ENCODE data around the gene ABCB8.

ABCB8 gene

GRCh38 chr7:151028131-151028947, at the start of gene ABCB8:
TSS of gene ABCB8 (plus strand) at chr7:151028450. CDS start at chr7:151028516, 66 bp downstream.
- peak; percentile 97 for DNase-seq (ENCODE audit: low read depth in 2 of 2)

- no peak for DNase-seq (ENCODE audit: low read depth in 2 of 2)
These were observed 48.4 kb upstream of the ABCB8 start for GRCh38 chr7:150979713-150980390.

GRCh38 chr7:150980663-150981062, 47.6 kb upstream of the ABCB8 start:
- DNase-seq (ENCODE audit: low read depth in 2 of 2) = no peak

- no peak for DNase-seq (ENCODE audit: low read depth in 2 of 2)
These were observed 46.6 kb upstream of the ABCB8 start for GRCh38 chr7:150981644-150982043.

- DNase-seq (ENCODE audit: low read depth in 2 of 2) = no peak
These were observed 45.9 kb upstream of the ABCB8 start for GRCh38 chr7:150982351-150982750.

GRCh38 chr7:150983893-150984368, 44.3 kb upstream of the ABCB8 start:
- DNase-seq (ENCODE audit: low read depth in 2 of 2) = no peak

- DNase-seq (ENCODE audit: low read depth in 2 of 2) = no peak
These were observed 42.1 kb upstream of the ABCB8 start for GRCh38 chr7:150986099-150986512.

GRCh38 chr7:150986556-150986955, 41.7 kb upstream of the ABCB8 start:
- no peak for DNase-seq (ENCODE audit: low read depth in 2 of 2)

- no peak for DNase-seq (ENCODE audit: low read depth in 2 of 2)
These were observed 39.7 kb upstream of the ABCB8 start for GRCh38 chr7:150988230-150989226.

GRCh38 chr7:150989456-150989855, 38.8 kb upstream of the ABCB8 start:
- DNase-seq (ENCODE audit: low read depth in 2 of 2) = no peak

GRCh38 chr7:150990416-150991186, 37.6 kb upstream of the ABCB8 start, which contains the start of gene NOS3:
TSS of gene NOS3 (plus strand) at chr7:150991017. CDS start at chr7:150993804, 2,787 bp downstream.
- no peak for DNase-seq (ENCODE audit: low read depth in 2 of 2)

GRCh38 chr7:150992051-150992640, 36.1 kb upstream of the ABCB8 start:
- DNase-seq (ENCODE audit: low read depth in 2 of 2) = no peak

GRCh38 chr7:150992833-150993302, 35.4 kb upstream of the ABCB8 start:
- DNase-seq (ENCODE audit: low read depth in 2 of 2) = no peak

GRCh38 chr7:150993511-150993910, 34.7 kb upstream of the ABCB8 start:
- no peak for DNase-seq (ENCODE audit: low read depth in 2 of 2)

- DNase-seq (ENCODE audit: low read depth in 2 of 2) = no peak
These were observed 34.0 kb upstream of the ABCB8 start for GRCh38 chr7:150994141-150994837.

GRCh38 chr7:150994838-150995510, 33.3 kb upstream of the ABCB8 start:
- DNase-seq (ENCODE audit: low read depth in 2 of 2) = no peak

- no peak for DNase-seq (ENCODE audit: low read depth in 2 of 2)
These were observed 31.7 kb upstream of the ABCB8 start for GRCh38 chr7:150996376-150997074.

- DNase-seq (ENCODE audit: low read depth in 2 of 2) = no peak
These were observed 31.2 kb upstream of the ABCB8 start for GRCh38 chr7:150997075-150997511.
